BE2C (cell line): ENCODE results near the gene WNT16.

Experiments used
- DNase-seq: peaks from one replicate; pipeline ENCODE4 v3.0.0-alpha.2; 2020
- H3K27me3 ChIP-seq: fragments of 250-450 bp; sonication (Bioruptor Pico); 2 replicates; pipeline ENCODE4 v1.5.1; 2020; ENCODE audit warnings: mild to moderate bottlenecking
- H3K36me3 ChIP-seq: fragments of 250-450 bp; sonication (Bioruptor Pico); 2 replicates; pipeline ENCODE4 v1.5.1; 2020; ENCODE audit warnings: mild to moderate bottlenecking
- H3K4me1 ChIP-seq: fragments of 250-450 bp; sonication (Bioruptor Pico); 2 replicates; pipeline ENCODE4 v1.5.1; 2020
- H3K4me3 ChIP-seq: 2 replicates; pipeline ENCODE4 v1.5.1; 2011; ENCODE audit warnings: low read depth, low read length
- H3K9me3 ChIP-seq: fragments of 250-450 bp; sonication (Bioruptor Pico); 2 replicates; pipeline ENCODE4 v1.5.1; 2020
- TF ChIP-seq, protein P1 (sequence below): IDR thresholded peaks from 2 replicates; pipeline ENCODE4 v1.5.1; 2012; ENCODE audit warnings: mild to moderate bottlenecking, low read depth, low read length

The WNT16 gene

DNA sequence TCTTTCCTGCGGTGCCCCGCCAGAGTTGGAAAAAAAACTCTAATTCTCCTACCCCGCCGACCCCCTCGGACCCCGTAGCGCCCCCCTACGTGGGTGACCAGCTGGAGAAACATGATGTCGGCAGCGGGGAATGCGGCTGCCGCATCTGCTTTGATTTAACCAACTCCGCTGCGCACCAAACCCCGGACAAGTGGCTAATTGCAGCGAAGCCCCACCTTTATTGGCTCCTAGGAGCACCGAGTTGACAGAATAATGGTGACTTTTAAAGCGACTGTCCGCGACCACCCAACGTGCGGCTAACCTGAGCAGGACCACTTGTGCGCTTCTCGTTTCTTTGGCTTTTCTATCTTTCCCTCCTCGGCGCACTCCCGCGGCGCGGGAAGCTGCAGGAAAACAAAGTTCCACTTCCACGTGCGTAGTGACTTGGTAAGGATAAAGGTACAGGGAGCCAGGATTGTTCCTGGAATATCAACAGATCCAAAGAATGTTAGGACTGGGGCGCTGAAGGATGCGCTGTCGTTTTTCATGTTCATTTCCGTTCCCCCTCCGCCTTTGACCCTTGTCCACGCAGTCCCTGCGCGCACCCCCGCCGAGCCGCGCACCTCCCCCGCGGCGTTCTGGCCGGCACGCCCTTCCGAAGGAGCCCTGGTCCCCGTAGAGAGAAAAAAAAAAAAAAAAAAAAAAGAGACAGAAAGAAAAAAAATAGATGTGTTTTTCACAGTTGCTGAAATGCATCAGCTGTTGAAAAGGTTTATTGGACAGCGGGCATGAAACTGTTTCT lies 1.4 kb downstream of the WNT16 start:
- no peak for DNase-seq
- no peaks in the 10 kb centered on the region for H3K9me3 ChIP-seq
- H3K36me3 ChIP-seq, result no peaks in the 10 kb centered on the region
- peaks cover 75% of the 10 kb centered on the region for H3K27me3 ChIP-seq
- TF ChIP-seq, protein P1, sequence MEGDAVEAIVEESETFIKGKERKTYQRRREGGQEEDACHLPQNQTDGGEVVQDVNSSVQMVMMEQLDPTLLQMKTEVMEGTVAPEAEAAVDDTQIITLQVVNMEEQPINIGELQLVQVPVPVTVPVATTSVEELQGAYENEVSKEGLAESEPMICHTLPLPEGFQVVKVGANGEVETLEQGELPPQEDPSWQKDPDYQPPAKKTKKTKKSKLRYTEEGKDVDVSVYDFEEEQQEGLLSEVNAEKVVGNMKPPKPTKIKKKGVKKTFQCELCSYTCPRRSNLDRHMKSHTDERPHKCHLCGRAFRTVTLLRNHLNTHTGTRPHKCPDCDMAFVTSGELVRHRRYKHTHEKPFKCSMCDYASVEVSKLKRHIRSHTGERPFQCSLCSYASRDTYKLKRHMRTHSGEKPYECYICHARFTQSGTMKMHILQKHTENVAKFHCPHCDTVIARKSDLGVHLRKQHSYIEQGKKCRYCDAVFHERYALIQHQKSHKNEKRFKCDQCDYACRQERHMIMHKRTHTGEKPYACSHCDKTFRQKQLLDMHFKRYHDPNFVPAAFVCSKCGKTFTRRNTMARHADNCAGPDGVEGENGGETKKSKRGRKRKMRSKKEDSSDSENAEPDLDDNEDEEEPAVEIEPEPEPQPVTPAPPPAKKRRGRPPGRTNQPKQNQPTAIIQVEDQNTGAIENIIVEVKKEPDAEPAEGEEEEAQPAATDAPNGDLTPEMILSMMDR, result no peak
- no peaks in the 10 kb centered on the region for H3K4me1 ChIP-seq
- H3K4me3 ChIP-seq, result 0 out of 2 replicates have a peak overlapping the region, but pooled peaks have one; percentile 9

DNA sequence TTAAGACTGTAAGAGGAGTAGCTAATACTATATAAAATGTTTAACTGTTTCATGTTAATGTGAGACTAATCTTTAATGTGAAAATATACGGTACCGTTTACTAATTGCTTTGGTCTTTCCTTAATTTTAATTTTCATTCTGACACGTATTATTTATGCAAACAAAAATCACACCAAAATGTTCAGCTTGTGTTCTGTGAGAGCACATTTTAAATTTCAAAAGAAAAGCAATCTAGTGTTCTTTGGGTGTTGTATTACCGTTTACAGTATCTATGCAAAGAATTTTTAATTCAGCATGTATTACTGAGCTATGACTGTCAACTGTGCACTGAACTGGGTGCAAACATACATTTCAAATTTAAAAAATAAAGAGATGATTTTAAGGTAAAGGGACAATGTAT lies 2.2 kb downstream of the WNT16 start:
- Histone ChIP-seq H3K36me3 (no peaks in the 10 kb centered on the region), H3K4me1 (no peaks in the 10 kb centered on the region), H3K27me3 (peaks cover 82% of the 10 kb centered on the region), H3K9me3 (no peaks in the 10 kb centered on the region), H3K4me3 (no peak overlapping the region)
- TF ChIP-seq, protein P1, result no peak
- no peak for DNase-seq

DNA sequence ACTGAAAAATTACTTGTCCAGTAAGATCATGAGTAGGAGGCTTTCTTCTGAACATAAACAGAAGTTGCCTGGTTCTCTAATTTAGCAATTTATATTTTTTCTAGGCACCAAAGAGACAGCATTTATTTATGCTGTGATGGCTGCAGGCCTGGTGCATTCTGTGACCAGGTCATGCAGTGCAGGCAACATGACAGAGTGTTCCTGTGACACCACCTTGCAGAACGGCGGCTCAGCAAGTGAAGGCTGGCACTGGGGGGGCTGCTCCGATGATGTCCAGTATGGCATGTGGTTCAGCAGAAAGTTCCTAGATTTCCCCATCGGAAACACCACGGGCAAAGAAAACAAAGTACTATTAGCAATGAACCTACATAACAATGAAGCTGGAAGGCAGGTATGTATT lies 2.8 kb downstream of the WNT16 start:
- H3K4me3 ChIP-seq, result no peak overlapping the region
- no peaks in the 10 kb centered on the region for H3K4me1 ChIP-seq
- H3K9me3 ChIP-seq, result no peaks in the 10 kb centered on the region
- TF ChIP-seq, protein P1, result no peak
- H3K27me3 ChIP-seq, result peaks cover 85% of the 10 kb centered on the region
- H3K36me3 ChIP-seq, result no peaks in the 10 kb centered on the region
- no peak for DNase-seq

DNA sequence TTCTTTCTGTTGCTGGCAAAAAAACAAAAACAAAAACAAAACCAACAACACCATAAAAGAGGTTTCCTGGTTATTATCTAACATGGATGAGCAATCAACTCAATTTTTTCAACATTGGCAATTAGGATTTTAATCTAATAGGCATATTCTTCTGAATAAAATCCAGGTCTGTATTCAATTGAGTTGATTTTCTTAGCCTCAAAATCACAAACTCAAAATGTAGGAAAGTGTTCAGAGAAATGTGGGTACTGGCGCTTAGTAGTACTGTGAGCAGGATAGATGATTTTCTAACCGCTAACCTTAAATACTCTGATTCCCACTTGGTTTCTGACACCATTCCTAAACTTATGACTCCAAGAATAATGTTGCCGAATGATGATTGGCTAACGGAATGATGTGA lies 5.6 kb downstream of the WNT16 start:
- Histone ChIP-seq H3K4me3 (no peak overlapping the region), H3K36me3 (no peaks in the 10 kb centered on the region), H3K27me3 (peaks cover 89% of the 10 kb centered on the region), H3K4me1 (no peaks in the 10 kb centered on the region), H3K9me3 (no peaks in the 10 kb centered on the region)
- no peak for DNase-seq
- TF ChIP-seq, protein P1, result no peak

DNA sequence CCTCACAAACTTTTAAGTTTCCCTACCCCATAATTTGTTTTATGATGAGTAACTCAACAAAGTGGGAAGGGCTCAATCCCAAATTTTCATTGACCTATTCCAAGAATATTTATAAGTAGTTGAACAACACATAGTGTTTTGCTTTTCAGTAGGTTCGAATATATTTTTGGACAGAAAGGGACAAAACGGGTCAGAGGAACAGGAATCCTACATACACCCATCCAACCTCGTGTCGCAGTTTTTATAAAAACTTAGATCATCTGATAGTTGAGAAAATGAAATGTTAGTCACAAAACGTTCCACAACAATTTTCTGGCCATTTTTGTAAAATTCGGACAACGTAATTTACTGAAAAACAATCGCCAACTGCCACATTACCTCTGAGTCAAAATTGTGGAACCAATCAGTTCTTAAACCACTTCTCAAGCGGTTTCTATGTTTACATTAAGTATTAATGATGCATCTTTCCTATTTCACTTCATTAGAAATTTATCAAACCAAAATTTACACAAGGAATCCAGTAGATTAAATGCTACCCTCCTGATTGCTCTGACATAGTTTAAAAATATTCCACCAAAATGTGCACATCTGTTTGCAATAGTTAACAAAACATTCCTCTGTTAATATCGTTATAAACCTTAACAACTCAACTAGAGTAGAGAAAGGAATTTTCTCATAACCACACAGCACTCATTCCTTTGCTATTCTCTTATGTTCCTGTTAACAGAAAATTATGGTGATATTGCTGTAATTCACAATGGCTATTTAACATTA lies 6.3 kb downstream of the WNT16 start:
- Histone ChIP-seq H3K27me3 (peaks cover 82% of the 10 kb centered on the region), H3K4me1 (no peaks in the 10 kb centered on the region)

More for the DNA sequence above, 6.3 kb downstream of the WNT16 start:
- H3K4me3 ChIP-seq, result no peak overlapping the region
- H3K9me3 ChIP-seq, result no peaks in the 10 kb centered on the region
- H3K36me3 ChIP-seq, result no peaks in the 10 kb centered on the region
- no peak for DNase-seq
- TF ChIP-seq, protein P1, result no peak
